Astrocyte of the spinal cord (primary cell): Measurements from ENCODE around the gene ZNF793.

ENCODE experiments used
- DNase-seq: peaks from one replicate; pipeline ENCODE4 v3.0.0; 2011; ENCODE audit warnings: low read depth, low spot score
- H3K4me3 ChIP-seq: 2 replicates; pipeline ENCODE4 v1.5.1; 2011; ENCODE audit warnings: low read depth, mild to moderate bottlenecking, low read length, moderate library complexity
- CTCF ChIP-seq: IDR thresholded peaks from 2 replicates; pipeline ENCODE4 v1.5.1; 2012; ENCODE audit warnings: low read depth, mild to moderate bottlenecking, low read length, inconsistent platforms
- in situ Hi-C: cut with HindIII; loops from 2 replicates; pipeline ENCODE4 v1.10.0; 2017; ENCODE audit warnings: low sequenced_read_pairs

ZNF793 gene

GRCh38 chr19:37506387-37507166, at the start of gene ZNF793:
ZNF793 (plus strand) TSS chr19:37506939; CDS start chr19:37523440, 16,501 bp downstream.
- in situ Hi-C loops: no loop called here
- peak within 1 kb of the TSS; percentile 75 for H3K4me3 ChIP-seq
- TF ChIP-seq CTCF: no peak
- peak; percentile 90 for DNase-seq

GRCh38 chr19:37466277-37466797, 40.4 kb upstream of the ZNF793 start:
- peak; percentile 48 for DNase-seq
- no peak for TF ChIP-seq CTCF
- peak overlapping the region; percentile 92 for H3K4me3 ChIP-seq
- in situ Hi-C loops: no loop called here

- TF ChIP-seq CTCF: no peak
- peak; percentile 95 for DNase-seq
- H3K4me3 ChIP-seq: peak within 1 kb of the TSS; percentile 92
- in situ Hi-C loops: no loop called here
Observed at GRCh38 chr19:37466798-37467607, 39.7 kb upstream of the ZNF793 start, which contains the start of gene ZNF569. ZNF569 (minus strand) TSS chr19:37467444; CDS start chr19:37444921, 22,523 bp downstream.

GRCh38 chr19:37467608-37468090, 39.1 kb upstream of the ZNF793 start:
- no peak for TF ChIP-seq CTCF
- in situ Hi-C loops: no loop called here
- no peak for DNase-seq
- peak overlapping the region; percentile 92 for H3K4me3 ChIP-seq

GRCh38 chr19:37468961-37469777, 37.6 kb upstream of the ZNF793 start, which contains the start of gene ZNF570:
ZNF570 (plus strand) TSS chr19:37469356; CDS start chr19:37470355, 999 bp downstream.
- in situ Hi-C loops: no loop called here
- peak within 1 kb of the TSS; percentile 85 for H3K4me3 ChIP-seq
- DNase-seq: peak; percentile 91
- TF ChIP-seq CTCF: no peak
